Measurements from ENCODE around the gene CENPN. TPM values are rescaled to one million over a fixed set of nuclear protein-coding genes. Genes with fewer than 3 reads are reported as not detected.

Gene CENPN
- total RNA-seq, 1 experiment from 2014 or later = 74.5 TPM

DNA sequence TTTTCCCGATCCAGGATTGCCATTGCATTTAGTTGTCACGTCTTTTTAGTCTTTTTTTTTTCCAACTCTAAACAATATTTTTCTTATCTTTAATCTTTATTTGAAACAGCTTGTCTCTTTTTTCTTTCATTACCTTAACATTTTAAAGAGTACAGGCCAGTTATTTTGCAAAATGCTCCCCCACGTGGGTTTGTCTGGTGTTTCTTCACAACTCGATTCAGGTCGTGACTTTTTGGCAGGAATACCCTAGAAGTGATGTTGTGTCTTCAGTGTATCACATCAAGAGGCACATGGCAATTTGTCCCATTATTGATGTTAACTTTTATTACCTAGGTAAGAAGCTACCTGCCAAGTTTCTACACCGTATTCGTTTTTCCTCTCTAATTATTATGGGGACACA, 18.3 kb upstream of the CENPN start:
- in situ Hi-C loops (cut with HindIII; ENCODE audit: low pct_unique_long_range_greater_than_20kb, low sequenced_read_pairs) = no loop called here
- no peak for DNase-seq (ENCODE audit: low read depth)

DNA sequence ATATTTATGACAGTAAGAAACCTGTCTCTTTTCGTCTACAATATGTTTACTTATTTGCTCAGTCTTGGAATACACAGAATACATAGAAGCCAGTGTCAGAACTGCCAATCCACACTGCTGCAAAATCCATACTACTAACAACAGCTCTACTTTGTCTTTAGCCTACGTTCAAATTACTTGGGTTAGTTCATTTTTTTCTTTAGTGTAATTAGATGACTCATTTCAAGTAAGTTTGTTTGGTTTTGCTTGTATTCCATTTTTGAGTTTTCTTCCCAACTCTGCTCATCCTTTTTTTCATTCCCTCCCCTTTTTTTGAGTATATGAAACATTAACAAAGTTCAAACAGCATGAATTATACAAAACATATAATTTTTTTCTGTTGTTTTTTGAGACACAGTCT, 17.2 kb upstream of the CENPN start:
- no peak for DNase-seq (ENCODE audit: low read depth)
- in situ Hi-C loops (cut with HindIII; ENCODE audit: low pct_unique_long_range_greater_than_20kb, low sequenced_read_pairs) = no loop called here

DNA sequence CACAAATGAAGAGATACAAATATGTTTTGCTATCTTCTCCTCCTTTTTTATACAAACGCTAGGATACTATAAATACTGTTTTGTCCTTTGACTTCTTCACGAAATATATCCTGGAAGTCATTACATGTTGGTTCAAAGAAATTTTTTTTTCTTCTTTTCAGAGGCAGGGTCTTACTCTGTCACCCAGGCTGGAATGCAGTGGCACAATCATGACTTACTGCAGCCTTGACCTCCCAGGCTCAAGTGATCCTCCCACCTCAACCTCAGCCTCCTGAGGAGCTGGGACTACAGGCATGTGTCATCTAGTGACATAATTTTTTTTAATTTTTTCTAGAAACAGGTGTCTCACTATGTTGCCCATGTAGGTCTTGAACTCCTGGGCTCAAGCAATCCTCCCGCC, 16.4 kb upstream of the CENPN start:
- DNase-seq (ENCODE audit: low read depth) = no peak
- in situ Hi-C loops (cut with HindIII; ENCODE audit: low pct_unique_long_range_greater_than_20kb, low sequenced_read_pairs) = no loop called here

DNA sequence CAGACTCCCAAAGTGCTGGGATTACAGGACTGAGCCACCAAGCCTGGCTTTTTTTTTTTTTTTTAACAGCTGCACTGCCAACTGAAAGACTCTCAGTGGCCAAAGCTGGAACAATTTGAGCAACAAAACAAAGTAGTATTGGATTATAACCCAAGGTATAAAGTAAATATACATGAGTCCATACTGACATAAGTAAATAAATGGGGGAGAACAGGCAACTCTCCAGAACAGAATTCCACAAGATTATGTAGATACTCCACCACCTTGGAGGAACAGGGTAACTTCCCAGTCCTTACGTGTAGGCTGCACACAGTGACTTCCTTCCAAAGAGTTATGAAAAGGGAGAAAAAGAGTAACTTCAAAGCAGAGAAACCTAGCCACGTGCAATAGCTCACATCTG, 16.0 kb upstream of the CENPN start:
- in situ Hi-C loops (cut with HindIII; ENCODE audit: low pct_unique_long_range_greater_than_20kb, low sequenced_read_pairs) = no loop called here
- no peak for DNase-seq (ENCODE audit: low read depth)

DNA sequence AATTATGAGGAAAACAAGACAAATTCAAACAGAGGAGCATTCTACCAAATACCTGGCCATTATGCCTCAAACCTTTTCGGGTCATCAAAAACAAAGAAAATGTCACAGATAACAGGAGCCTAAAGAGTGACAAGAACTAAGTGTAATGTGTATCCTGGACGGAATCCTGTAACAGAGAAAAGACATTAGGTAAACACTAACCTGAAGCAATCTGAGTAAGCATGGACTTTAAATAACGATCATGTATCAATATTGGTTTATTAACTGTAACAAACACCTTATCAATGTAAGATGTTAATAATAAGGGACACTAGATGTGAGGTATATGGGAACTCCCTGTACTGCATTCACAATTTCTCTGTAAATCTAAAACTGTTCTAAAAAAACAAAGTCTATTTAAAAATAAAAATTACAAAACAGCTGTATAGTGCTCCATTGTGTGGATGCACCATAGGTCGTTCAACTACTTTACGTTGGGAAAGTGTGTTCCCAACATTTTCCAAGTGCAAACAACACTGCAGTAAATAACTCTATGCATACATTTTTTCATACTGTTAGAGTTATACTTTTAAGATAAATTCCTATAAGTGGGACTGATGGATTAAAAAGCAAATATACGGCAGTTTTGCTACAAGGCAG, 15.1 kb upstream of the CENPN start:
- no peak for DNase-seq (ENCODE audit: low read depth)
- in situ Hi-C loops (cut with HindIII; ENCODE audit: low pct_unique_long_range_greater_than_20kb, low sequenced_read_pairs) = no loop called here

DNA sequence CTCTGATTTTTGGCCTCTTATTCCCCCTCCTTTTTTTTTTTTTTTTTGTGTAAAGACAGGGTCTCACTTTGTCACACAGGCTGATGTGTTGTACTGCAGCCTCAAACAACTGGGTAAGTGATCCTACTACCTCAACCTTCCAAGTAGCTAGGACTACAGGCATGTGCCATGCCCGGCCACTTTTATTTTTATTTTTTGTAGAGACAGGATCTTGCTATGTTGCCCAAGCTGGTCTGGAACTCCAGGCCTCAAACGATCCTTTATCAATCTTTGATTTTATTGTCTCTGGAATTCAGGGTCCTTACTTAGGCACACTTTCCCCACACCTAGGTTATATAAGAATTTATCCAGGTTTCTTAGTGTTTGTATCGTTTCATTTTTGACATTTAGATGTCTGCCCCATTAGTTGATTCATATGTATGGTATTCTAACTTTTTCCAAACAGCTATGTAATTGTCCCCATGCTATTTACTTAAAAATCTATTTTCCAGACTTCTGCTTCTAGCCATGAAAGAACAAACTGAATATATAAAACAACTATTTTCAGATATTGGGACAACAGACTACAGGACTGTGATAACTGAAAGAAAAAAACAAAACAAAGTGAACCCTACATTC, 14.2 kb upstream of the CENPN start:
- in situ Hi-C loops (cut with HindIII; ENCODE audit: low pct_unique_long_range_greater_than_20kb, low sequenced_read_pairs) = no loop called here
- no peak for DNase-seq (ENCODE audit: low read depth)

DNA sequence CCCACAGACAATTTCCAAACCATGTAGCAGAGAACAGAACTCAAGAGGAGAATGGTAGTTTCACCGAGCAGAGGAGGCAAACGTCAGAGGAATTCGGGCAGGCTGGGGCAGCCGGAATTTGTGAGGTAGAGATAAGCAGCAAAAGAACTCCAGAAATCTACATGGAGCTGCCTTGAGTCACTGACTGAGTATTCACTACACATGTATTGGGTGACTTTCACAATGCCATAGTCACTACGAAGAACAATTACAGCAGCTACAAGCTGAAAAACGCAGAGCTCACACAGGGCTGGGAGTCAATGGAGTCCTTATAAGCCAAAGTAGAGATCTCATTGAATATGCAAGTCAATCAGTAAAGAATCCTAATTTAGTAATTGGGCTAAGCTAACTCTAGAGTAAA, 13.7 kb upstream of the CENPN start:
- DNase-seq (ENCODE audit: low read depth) = peak; percentile 37
- in situ Hi-C loops (cut with HindIII; ENCODE audit: low pct_unique_long_range_greater_than_20kb, low sequenced_read_pairs) = no loop called here

DNA sequence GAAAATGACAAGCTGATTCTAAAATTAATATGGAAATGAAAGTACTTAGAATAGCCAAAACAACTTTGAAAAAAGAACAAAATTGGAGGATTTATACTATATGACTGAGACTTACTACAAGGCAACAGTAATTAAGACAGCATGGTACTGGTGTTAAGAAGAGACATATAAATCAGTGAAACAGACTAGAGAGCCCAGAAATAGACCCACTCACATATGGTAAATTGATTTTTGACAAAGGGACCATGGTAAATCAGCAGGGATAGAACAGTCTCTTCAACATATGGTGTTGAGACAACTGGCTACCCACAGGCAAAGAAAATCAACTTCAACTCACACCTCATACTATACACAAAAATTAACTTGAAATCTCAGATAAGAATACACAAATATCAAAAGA, 13.2 kb upstream of the CENPN start:
- no peak for DNase-seq (ENCODE audit: low read depth)
- in situ Hi-C loops (cut with HindIII; ENCODE audit: low pct_unique_long_range_greater_than_20kb, low sequenced_read_pairs) = no loop called here

DNA sequence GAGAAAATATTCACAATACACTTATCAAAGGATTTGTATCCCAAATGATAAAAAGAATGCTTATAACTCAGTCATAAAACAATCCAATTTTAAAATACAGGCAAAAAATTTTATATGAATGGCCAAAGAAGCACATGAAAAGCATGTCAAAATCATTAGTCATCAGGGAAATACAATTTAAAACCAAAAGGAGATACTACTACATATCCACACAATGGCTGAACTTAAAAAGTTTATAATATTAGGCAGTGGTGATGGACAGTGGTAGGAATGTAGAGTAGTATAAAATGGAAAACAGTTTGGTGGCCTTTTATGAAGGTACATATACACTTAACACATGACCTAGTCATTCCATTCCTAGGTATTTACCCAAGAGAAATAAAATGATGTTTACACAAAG, 12.6 kb upstream of the CENPN start:
- in situ Hi-C loops (cut with HindIII; ENCODE audit: low pct_unique_long_range_greater_than_20kb, low sequenced_read_pairs) = no loop called here
- DNase-seq (ENCODE audit: low read depth) = no peak

DNA sequence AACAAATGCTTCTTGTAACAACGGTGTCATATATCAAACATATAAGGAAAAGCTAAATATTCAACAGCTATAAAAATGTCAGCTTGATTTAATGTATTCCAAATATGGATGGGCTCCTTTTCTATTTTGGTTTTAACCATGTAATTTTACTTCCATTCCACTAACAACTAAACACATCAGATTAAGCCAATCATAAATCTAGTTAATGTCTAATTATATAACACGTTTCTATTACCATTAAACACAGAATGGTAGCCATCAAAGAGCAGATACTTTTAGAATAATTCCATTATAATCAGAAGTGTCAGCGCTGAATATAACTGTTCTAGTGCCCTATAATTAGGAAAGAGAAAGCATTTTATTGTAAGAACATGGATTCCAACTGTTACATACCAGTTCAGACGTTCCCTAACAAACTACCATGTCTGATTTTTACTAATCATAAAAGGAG, 10.3 kb upstream of the CENPN start:
- in situ Hi-C loops (cut with HindIII; ENCODE audit: low pct_unique_long_range_greater_than_20kb, low sequenced_read_pairs) = no loop called here

DNA sequence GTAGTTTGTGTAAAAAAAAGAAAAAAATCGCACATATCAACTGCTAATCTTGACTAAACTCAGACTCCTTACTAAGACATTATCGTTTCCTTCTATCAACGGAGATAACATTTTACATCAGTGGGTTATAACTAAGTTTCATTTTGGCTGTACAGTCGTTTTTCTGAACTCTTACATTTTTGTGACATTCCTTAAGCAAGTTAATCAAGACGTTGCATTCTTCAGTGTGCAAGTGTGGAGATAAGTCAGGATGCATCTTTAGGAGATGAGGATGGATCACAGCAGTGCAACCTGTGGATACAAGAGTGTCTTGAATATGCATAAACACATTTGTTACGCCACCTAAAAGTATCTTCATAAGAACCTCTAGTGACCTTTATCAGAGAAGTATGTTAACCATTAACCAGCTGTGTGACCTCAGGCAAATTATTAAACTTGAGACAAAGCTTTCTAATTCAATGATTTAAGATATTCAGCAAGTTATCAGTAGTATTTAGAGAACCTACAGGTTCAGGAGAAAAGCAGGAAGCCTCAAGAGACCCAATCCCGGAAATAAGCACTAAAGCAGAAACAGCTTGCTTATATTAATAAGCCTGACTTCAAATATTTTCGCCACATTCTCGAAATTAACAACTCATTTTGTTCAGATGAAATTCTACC, 9.7 kb upstream of the CENPN start:
- in situ Hi-C loops (cut with HindIII; ENCODE audit: low pct_unique_long_range_greater_than_20kb, low sequenced_read_pairs) = no loop called here
- DNase-seq (ENCODE audit: low read depth) = peak; percentile 77

More for the DNA sequence above, 10.3 kb upstream of the CENPN start:
- DNase-seq (ENCODE audit: low read depth) = no peak

DNA sequence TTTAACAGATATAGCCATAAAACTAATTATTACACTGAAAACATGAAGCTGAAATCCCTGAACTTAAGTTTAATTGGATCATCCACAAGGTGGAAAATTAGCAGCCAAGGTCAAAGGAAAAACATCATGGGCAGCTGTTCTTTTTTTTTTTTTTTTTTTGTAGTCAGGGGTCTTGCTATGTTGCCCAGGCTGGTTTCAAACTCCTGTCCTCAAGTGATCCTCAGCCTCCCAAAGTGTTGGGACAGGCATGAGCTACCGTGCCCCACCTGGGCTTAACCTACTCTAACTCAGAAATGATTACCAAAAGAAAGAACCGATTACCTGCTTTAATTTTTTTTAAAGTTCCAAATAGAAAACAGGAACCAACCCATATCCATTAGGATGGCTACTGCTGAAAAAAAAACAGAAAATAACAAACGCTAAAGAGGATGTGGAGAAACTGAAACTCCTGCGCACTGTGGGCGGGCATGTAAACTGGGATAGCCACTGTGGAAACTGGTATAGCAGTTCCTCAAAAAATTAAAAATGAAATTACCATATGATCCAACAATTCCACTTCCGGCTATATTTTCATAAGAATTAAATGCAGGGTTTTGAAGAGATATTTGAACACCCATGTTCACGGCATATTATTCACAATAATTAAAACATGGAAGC, 8.9 kb upstream of the CENPN start:
- DNase-seq (ENCODE audit: low read depth) = no peak
- in situ Hi-C loops (cut with HindIII; ENCODE audit: low pct_unique_long_range_greater_than_20kb, low sequenced_read_pairs) = no loop called here

DNA sequence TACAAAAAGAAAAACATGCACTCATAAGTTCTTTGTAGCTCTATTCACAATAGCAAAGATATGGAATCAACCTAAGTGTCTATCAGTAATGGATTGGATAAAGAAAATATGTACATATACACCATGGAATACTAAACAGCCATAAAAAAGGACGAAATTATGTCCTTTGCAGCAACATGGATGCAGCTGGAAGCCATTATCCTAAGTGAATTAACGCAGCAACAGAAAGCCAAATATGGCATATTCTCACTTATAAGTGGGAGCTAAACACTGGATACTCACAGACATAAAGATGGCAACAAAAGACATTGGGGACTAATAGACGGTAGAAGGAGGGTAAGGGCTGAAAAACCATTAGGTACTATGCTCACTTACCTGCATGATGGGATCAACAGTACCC, 6.1 kb upstream of the CENPN start:
- in situ Hi-C loops (cut with HindIII; ENCODE audit: low pct_unique_long_range_greater_than_20kb, low sequenced_read_pairs) = no loop called here
- DNase-seq (ENCODE audit: low read depth) = no peak

DNA sequence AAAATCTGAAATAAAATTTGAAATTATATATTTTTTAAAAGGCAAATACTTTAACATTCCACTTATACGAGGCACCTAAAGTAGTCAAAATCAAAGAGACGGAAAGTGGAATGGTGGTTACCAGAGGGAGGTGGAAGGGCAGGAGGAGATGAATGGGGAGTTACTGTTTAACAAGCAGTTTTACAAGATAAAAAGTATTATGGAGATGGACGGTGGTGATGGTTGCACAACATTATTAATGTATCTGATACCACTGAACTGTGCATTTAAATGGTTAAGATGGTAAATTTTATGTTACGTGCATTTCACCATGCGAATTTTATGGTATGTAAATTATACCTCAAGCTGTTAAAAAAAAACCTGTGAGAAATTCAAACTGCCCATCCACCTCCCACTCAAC, 5.7 kb upstream of the CENPN start:
- in situ Hi-C loops (cut with HindIII; ENCODE audit: low pct_unique_long_range_greater_than_20kb, low sequenced_read_pairs) = no loop called here
- no peak for DNase-seq (ENCODE audit: low read depth)

DNA sequence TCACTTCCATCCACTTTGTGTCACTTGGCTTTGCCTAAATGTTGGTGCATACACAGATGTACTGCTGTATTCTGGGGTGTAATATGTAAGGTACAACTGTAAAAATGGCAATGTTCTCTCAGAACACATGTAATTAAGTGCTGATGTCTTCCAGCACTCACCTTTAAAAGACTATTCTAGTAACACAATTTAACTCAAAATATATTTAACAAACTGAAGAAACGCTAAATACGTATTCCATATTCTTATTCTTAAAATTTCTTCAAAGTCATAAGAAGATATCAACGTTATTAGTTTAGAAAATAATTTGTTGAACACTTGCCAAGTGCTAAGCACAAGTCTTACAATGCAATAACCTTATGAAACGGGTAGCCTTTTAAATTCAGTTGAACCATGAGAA, 4.0 kb upstream of the CENPN start:
- DNase-seq (ENCODE audit: low read depth) = no peak
- in situ Hi-C loops (cut with HindIII; ENCODE audit: low pct_unique_long_range_greater_than_20kb, low sequenced_read_pairs) = no loop called here

DNA sequence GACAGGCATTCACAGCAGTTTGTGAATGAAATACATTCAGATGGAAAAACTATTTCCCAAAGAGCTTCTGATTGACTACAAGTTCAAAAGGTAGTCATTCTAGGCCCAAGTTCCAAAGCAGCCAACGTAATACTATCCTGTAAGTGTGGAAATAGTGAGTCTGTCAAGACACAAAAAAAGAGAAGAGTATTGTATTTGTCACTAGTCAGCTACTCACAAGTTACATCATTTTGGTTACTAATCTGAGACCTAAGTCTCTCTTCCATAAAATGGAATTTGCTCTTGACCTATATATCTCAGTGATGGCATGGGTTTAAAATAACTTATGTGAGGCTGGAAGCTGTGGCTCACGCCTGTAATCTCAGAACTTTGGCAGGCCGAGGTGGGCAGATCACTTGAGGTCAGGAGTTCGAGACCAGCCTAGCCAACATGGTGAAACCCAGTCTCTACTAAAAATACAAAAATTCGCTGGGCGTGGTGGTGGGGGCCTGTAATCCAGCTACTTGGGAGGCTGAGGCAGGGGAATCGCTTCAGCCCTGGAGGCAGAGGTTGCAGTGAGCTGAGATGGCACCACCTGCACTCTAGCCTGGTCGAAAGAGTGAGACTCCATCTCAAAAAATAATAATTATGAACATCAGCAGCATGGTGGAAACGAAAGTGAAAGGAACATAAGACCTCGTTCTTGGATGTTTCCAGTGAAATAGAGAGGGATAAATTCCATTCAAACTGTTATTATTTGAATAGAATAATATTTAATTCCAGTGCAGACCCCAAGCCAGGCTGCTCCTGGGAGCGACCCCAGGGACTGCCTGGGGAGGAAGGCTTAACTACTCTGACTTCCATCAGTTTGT, 3.2 kb upstream of the CENPN start:
- in situ Hi-C loops (cut with HindIII; ENCODE audit: low pct_unique_long_range_greater_than_20kb, low sequenced_read_pairs) = no loop called here
- no peak for DNase-seq (ENCODE audit: low read depth)

DNA sequence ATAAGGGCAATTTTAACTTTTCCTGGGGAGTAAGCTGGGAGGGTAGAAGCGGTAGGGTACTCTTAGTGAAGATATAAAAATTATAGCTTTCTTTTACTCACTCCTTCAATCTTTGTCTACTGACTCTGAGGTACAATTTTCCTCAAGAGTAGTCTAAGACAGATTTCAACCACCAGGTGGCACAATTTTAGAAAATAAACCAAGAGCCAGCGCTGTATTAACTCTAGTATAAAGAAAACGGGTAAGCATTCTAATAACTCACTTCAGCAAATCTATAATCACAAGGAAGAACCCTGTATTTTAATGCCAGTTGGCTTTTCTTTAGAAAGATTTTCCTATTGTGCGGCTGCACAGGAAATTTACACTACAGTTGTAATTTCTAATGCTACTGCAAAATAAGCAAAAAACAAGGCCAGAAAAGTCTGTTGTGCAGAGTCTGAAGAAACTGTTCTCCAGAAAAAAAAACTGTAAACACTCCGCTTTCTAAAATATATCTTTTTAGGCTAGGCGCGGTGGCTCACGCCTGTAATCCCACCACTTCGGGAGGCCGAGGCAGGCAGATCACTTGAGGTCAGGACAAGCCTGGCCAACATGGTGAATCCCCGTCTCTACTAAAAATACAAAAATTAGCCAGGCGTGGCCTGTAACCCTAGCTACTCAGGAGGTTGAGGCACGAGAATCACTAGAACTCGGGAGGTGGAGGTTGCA, 2.2 kb upstream of the CENPN start:
- in situ Hi-C loops (cut with HindIII; ENCODE audit: low pct_unique_long_range_greater_than_20kb, low sequenced_read_pairs) = no loop called here
- peak; percentile 66 for DNase-seq (ENCODE audit: low read depth)

DNA sequence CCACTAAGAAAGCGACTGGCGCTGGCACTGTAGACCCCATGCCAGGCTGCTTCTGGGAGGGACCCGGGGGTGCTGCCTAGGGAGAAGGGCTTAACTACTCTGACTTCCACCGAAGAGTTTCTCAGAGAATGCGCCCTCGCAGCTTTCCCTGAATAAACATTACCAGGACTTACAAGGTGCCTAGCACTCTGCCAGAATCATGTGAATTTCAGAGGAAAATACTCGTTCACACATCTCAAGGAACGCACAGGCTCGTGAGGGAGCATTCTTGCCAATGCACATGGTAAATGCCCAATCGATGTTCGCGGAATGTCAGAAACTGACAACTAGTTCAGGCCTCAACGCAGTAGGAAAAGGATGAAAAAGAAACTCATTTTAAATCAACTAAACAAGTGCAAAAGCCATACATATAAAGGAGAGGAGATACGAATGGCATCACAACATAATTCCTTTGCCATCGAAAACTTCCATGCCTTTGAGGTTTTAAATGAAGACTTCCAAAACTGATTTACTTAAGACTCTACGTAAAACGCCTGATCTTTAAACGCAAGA, 1.3 kb upstream of the CENPN start:
- no peak for DNase-seq (ENCODE audit: low read depth)
- in situ Hi-C loops (cut with HindIII; ENCODE audit: low pct_unique_long_range_greater_than_20kb, low sequenced_read_pairs) = no loop called here

Measured in Caki2 (cell line).